Neural progenitor cell (in vitro differentiated cells): ENCODE data around the gene ITGA11.

Experiments
- EZH2 ChIP-seq: fragments of 200-600 bp; sonication (generic); IDR thresholded peaks from 2 replicates; pipeline ENCODE4 v1.6.1; 2017; ENCODE audit warnings: antibody characterized with exemption, mild to moderate bottlenecking, moderate library complexity
- EZH2phosphoT487 ChIP-seq: fragments of 200-600 bp; sonication (generic); IDR thresholded peaks from 2 replicates; pipeline ENCODE4 v1.6.1; 2017; ENCODE audit warnings: antibody characterized with exemption
- TF ChIP-seq, protein P1 (sequence below): fragments of 200-600 bp; sonication (generic); IDR thresholded peaks from 2 replicates; pipeline ENCODE4 v1.5.1; 2017; ENCODE audit warnings: antibody characterized with exemption, mild to moderate bottlenecking

GRCh38 chr15:68405378-68406250 lies 26.3 kb downstream of the ITGA11 start:
- TF ChIP-seq, protein P1, sequence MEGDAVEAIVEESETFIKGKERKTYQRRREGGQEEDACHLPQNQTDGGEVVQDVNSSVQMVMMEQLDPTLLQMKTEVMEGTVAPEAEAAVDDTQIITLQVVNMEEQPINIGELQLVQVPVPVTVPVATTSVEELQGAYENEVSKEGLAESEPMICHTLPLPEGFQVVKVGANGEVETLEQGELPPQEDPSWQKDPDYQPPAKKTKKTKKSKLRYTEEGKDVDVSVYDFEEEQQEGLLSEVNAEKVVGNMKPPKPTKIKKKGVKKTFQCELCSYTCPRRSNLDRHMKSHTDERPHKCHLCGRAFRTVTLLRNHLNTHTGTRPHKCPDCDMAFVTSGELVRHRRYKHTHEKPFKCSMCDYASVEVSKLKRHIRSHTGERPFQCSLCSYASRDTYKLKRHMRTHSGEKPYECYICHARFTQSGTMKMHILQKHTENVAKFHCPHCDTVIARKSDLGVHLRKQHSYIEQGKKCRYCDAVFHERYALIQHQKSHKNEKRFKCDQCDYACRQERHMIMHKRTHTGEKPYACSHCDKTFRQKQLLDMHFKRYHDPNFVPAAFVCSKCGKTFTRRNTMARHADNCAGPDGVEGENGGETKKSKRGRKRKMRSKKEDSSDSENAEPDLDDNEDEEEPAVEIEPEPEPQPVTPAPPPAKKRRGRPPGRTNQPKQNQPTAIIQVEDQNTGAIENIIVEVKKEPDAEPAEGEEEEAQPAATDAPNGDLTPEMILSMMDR, result no peak
- TF ChIP-seq EZH2phosphoT487 (no peak), EZH2 (no peak)
